PC-9 (cell line): Measurements from ENCODE around the gene PLEKHF1. TPM values are rescaled to one million over a fixed set of nuclear protein-coding genes. Genes with fewer than 3 reads are reported as not detected.
A peak's percentile ranks its signal among the peaks of the same experiment; 100 is the strongest.

ENCODE experiments used
- BruUV-seq: library from RNA; stranded (reverse); fragments of 400-500 nt; replicated peaks from 2 replicates; lab custom pipeline; 2021; lab: Mats Ljungman, UMichigan
- CTCF ChIA-PET: fragments of 300-600 bp; sonication (Branson Sonifier 250); formaldehyde crosslinking; loops from one replicate; lab custom pipeline; 2022; ENCODE audit warnings: antibody characterized with exemption; lab: Charles Lee
- POLR2A ChIA-PET: fragments of 300-600 bp; sonication (Branson Sonifier 250); formaldehyde crosslinking; loops from one replicate; lab custom pipeline; 2022; ENCODE audit warnings: antibody characterized with exemption; ENCODE audit not compliant: unreplicated experiment; lab: Charles Lee
- DNase-seq, 2 experiments: peaks; one replicate each; pipeline versions ENCODE4 v3.0.0 to v3.0.0-alpha.2; 2015 to 2022; ENCODE audit warnings: mixed read lengths in 1 of 2
- H2AFZ ChIP-seq: fragments of 200-600 bp; sonication (generic); 2 replicates; pipeline ENCODE4 v1.8.1; 2017; ENCODE audit warnings: antibody characterized with exemption
- H3F3A ChIP-seq: fragments of 200-600 bp; sonication (generic); 2 replicates; pipeline ENCODE4 v1.8.1; 2017; ENCODE audit warnings: antibody characterized with exemption, mild to moderate bottlenecking, low read depth; ENCODE audit not compliant: insufficient read depth
- H3K27ac ChIP-seq: fragments of 200-600 bp; sonication (generic); 2 replicates; pipeline ENCODE4 v1.6.1; 2016; ENCODE audit warnings: mixed run types
- H3K27me3 ChIP-seq: fragments of 200-600 bp; sonication (generic); 2 replicates; pipeline ENCODE4 v1.6.1; 2016; ENCODE audit warnings: low read depth, mixed run types; ENCODE audit not compliant: insufficient read depth
- H3K36me3 ChIP-seq: fragments of 200-600 bp; sonication (generic); 2 replicates; pipeline ENCODE4 v1.6.1; 2016; ENCODE audit warnings: low read depth, mixed run types
- H3K4me1 ChIP-seq: fragments of 200-600 bp; sonication (generic); replicated peaks from 2 replicates; pipeline ENCODE4 v1.6.1; 2016; ENCODE audit warnings: mixed run types; ENCODE audit not compliant: insufficient read depth
- H3K4me2 ChIP-seq: fragments of 200-600 bp; sonication (generic); 2 replicates; pipeline ENCODE4 v1.6.1; 2017; ENCODE audit warnings: mixed run types
- H3K4me3 ChIP-seq: fragments of 200-600 bp; sonication (generic); 2 replicates; pipeline ENCODE4 v1.6.1; 2016; ENCODE audit warnings: mixed run types
- H3K79me2 ChIP-seq: fragments of 200-600 bp; sonication (generic); 2 replicates; pipeline ENCODE4 v1.6.1; 2017; ENCODE audit warnings: low read depth, mixed run types
- H3K9me2 ChIP-seq: fragments of 200-600 bp; sonication (generic); 2 replicates; pipeline ENCODE4 v1.8.1; 2017; ENCODE audit warnings: mild to moderate bottlenecking; ENCODE audit not compliant: insufficient read depth
- H3K9me3 ChIP-seq: fragments of 200-600 bp; sonication (generic); 2 replicates; pipeline ENCODE4 v1.8.1; 2016; ENCODE audit warnings: low read depth; ENCODE audit not compliant: insufficient read depth
- H4K20me1 ChIP-seq: fragments of 200-600 bp; sonication (generic); 2 replicates; pipeline ENCODE4 v1.8.1; 2017; ENCODE audit not compliant: insufficient read depth
- EZH2 ChIP-seq: fragments of 200-600 bp; sonication (generic); IDR thresholded peaks from 2 replicates; pipeline ENCODE4 v1.8.0; 2017; ENCODE audit warnings: antibody characterized with exemption, low read depth
- intact Hi-C: fragments of 100-400 bp; cut with micrococcal nuclease; formaldehyde crosslinking; loops from one replicate; pipeline ENCODE4 v1.10.0; 2022; ENCODE audit not compliant: unreplicated experiment
- total RNA-seq: library from RNA; stranded (reverse); gene quantifications from 2 replicates; pipeline ENCODE4 v1.2.3, GENCODE V29; 2021
- TF ChIP-seq, protein P1 (sequence below): fragments of 200-600 bp; sonication (generic); conservative IDR thresholded peaks from 2 replicates; pipeline ENCODE4 v1.6.1; 2017; ENCODE audit warnings: mixed run types, antibody characterized with exemption, mild to moderate bottlenecking, moderate library complexity

The PLEKHF1 gene
- total RNA-seq, 1 experiment from 2014 or later: 16.0 TPM

DNA sequence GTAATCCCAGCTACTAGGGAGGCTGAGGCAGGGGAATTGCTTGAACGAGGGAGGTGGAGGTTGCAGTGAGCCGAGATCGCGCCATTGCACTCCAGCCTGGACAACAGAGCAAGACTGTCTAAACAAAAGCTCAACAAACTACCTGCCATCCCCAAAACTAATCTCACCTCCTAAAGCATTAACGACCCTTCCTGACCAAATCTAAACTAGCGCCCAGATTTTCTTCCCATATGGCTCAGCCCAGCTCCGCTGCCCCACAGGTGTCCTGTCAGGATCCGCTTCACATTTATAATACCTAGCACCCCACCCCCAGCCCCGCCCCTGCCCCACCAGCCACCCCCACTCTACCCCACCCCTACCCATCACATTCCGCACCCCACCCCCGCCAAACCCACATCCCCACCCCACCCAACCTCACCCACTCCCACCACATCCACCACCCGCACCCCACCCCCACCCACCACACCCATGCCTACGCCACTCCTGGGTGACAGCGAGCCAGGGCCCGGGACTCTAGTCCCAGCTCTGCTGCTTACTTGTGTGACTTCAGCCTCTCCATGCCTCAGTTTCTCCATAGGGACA, 49.2 kb downstream of the PLEKHF1 start:
- TF ChIP-seq, protein P1, sequence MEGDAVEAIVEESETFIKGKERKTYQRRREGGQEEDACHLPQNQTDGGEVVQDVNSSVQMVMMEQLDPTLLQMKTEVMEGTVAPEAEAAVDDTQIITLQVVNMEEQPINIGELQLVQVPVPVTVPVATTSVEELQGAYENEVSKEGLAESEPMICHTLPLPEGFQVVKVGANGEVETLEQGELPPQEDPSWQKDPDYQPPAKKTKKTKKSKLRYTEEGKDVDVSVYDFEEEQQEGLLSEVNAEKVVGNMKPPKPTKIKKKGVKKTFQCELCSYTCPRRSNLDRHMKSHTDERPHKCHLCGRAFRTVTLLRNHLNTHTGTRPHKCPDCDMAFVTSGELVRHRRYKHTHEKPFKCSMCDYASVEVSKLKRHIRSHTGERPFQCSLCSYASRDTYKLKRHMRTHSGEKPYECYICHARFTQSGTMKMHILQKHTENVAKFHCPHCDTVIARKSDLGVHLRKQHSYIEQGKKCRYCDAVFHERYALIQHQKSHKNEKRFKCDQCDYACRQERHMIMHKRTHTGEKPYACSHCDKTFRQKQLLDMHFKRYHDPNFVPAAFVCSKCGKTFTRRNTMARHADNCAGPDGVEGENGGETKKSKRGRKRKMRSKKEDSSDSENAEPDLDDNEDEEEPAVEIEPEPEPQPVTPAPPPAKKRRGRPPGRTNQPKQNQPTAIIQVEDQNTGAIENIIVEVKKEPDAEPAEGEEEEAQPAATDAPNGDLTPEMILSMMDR: no peak
- TF ChIP-seq EZH2: no peak
- Histone ChIP-seq H3K4me1 (peaks cover 7% of the 10 kb centered on the region), H2AFZ (peak overlapping the region; percentile 94), H3K4me2 (peak overlapping the region; percentile 83), H3K27me3 (no peaks in the 10 kb centered on the region), H3K27ac (peak overlapping the region; percentile 66; the same call in 1 of the 2 replicates), H3K4me3 (peak overlapping the region; percentile 92), H3K9me3 (no peaks in the 10 kb centered on the region), H3F3A (peaks cover 9% of the 10 kb centered on the region; the same call in 1 of the 2 replicates), H3K36me3 (no peaks in the 10 kb centered on the region), H3K79me2 (peaks cover 11% of the 10 kb centered on the region), H3K9me2 (no peaks in the 10 kb centered on the region), H4K20me1 (no peaks in the 10 kb centered on the region)
- DNase-seq: no peak
- intact Hi-C loops: no loop called here
- no TSS peak for BruUV-seq
- POLR2A ChIA-PET: interaction anchor here (0.6 kb wide), 1 partner anchor 48 kb away, joined by 36 read pairs; no protein-coding TSS in a partner anchor
- CTCF ChIA-PET: interaction anchor here (0.6 to 1.0 kb wide), 2 partner anchors 48 to 424 kb away, joined by 3 read pairs; no protein-coding TSS in a partner anchor

DNA sequence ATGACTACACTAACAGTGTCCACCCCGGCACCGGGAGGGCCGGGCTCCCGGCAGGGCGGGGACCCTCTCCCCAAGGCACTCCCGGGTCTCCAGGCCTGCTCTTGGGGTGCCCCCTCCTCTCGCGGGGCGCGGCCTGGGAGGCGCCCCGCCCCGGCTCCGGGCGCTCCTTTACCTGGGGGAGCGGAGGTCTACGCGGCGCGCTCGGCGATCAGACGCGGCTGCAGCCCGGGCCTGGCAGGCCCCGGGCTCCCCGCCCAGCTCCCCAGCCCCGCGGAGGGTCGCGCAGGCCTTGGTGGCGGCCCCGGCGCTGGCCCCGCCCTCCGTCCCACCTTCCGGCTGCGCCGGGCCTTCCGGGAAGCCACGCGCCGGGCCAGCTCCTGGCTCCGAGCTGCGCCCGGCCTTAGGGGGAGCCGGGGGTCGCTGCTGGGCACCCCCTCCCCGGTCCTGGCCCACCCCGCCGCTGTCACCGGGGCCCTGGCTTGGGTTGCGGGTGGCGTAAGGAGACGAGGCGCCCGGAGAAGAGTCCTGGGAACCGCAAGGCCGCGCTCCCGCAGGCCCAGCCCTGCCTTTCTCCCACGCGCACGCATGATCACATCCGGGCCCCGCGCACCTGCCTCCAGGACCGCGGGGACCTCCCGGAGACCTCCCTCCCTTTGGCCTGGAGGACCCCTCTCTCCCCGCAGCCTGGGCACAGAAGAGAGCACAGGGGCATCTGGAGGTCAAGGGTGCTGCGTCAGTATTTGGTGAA, 49.9 kb downstream of the PLEKHF1 start, which contains the start of gene C19orf12:
Gene C19orf12 (minus strand): TSS at position 309 of the 748 bp plus-strand sequence. CDS start 6,848 bp downstream, outside the sequence.
- H3K9me3 ChIP-seq: no peaks in the 10 kb centered on the region
- H3K79me2 ChIP-seq: peaks cover 11% of the 10 kb centered on the region
- peak within 1 kb of the TSS; percentile 92 for H3K4me3 ChIP-seq
- DNase-seq: peak in 1 of 2 experiments; percentile 62
- H3K27me3 ChIP-seq: no peaks in the 10 kb centered on the region
- peak within 1 kb of the TSS; percentile 83 for H3K4me2 ChIP-seq
- no peaks in the 10 kb centered on the region for H3K36me3 ChIP-seq
- CTCF ChIA-PET: interaction anchor here (1.7 kb wide), 1 partner anchor 108 kb away, joined by 14 read pairs; the partner anchor contains the start of gene POP4
- H3K9me2 ChIP-seq: no peaks in the 10 kb centered on the region
- TF ChIP-seq, protein P1: no peak
- TF ChIP-seq EZH2: no peak
- peak within 1 kb of the TSS; percentile 94 for H2AFZ ChIP-seq
- H4K20me1 ChIP-seq: no peaks in the 10 kb centered on the region
- H3F3A ChIP-seq: peaks cover 9% of the 10 kb centered on the region; the same call in 1 of the 2 replicates
- H3K27ac ChIP-seq: peak within 1 kb of the TSS; percentile 66
- H3K4me1 ChIP-seq: peaks cover 7% of the 10 kb centered on the region
- intact Hi-C loops: loop anchor here (5.0 kb wide), 1 partner anchor 248 kb away; no protein-coding TSS in a partner anchor
- POLR2A ChIA-PET: interaction anchor here (0.6 kb wide), 1 partner anchor 161 kb away, joined by 4 read pairs; no protein-coding TSS in a partner anchor
- BruUV-seq: no TSS peak
